Muscle of leg (tissue), 16 donors: ENCODE data around the gene ANAPC4. TPM values are rescaled to one million over a fixed set of nuclear protein-coding genes. Genes with fewer than 3 reads are reported as not detected.
"Not testable (repeated sequence)": the region's sequence is repeated elsewhere in the genome, so short reads cannot be mapped to it uniquely, and the experiment has no call there.

Experiments used
- DNase-seq: peaks from one replicate; pipeline ENCODE4 v3.0.0; 2013
- H3K27ac ChIP-seq: one replicate; pipeline ENCODE4 v1.5.1; 2013; ENCODE audit warnings: mild to moderate bottlenecking, low read length, control low read depth
- H3K27me3 ChIP-seq: one replicate; pipeline ENCODE4 v1.6.1; 2013; ENCODE audit warnings: low read length; ENCODE audit not compliant: control insufficient read depth, insufficient read depth
- H3K36me3 ChIP-seq: one replicate; pipeline ENCODE4 v1.6.1; 2013; ENCODE audit warnings: low read length; ENCODE audit not compliant: control insufficient read depth, insufficient read depth
- H3K4me1 ChIP-seq: one replicate; pipeline ENCODE4 v1.6.1; 2013; ENCODE audit warnings: low read length; ENCODE audit not compliant: control insufficient read depth, insufficient read depth
- H3K4me3 ChIP-seq: one replicate; pipeline ENCODE4 v1.5.1; 2013; ENCODE audit warnings: low read length, control low read depth
- H3K9me3 ChIP-seq: replicated peaks from 2 replicates; pipeline ENCODE4 v1.6.1; 2013; ENCODE audit warnings: low read depth, low read length; ENCODE audit not compliant: control insufficient read depth
- WGBS: methylation state at CpG from one replicate; pipeline ENCODE4 v1.1.5; 2013; ENCODE audit warnings: missing lambda C conversion rate; ENCODE audit not compliant: insufficient coverage; 5-methylcytosine and 5-hydroxymethylcytosine counted together
- long read RNA-seq, 11 donors: transcript quantifications; one replicate each; lab custom pipeline, GENCODE V29; 2026
- polyA plus RNA-seq, 8 donors: library from polyadenylated mRNA; unstranded; fragments of 120-200 nt; gene quantifications; one replicate each; pipeline versions ENCODE4 v1.2.1 to v1.2.3, GENCODE V29; 2013; ENCODE audit warnings: inconsistent platforms in 1 of 8, low replicate concordance in 1 of 8; ENCODE audit not compliant: insufficient read length in 8 of 8, insufficient read depth in 1 of 8
- total RNA-seq: library from RNA; stranded (reverse); fragments of 120-200 nt; gene quantifications from one replicate; pipeline ENCODE4 v1.2.4, GENCODE V29; 2013

Gene ANAPC4
- total RNA-seq = 22.7 TPM
- polyA plus RNA-seq = 10 to 100 TPM; 17.2 to 32.6 (median 22.9) TPM
- long read RNA-seq, donor 1, partial matches to known transcripts = 0 of 2 reads
- long read RNA-seq, donor 1, other reads (novel, unspliced or antisense) = 0 of 2 reads
- long read RNA-seq, donor 2 = 0 reads
- long read RNA-seq, donor 3, partial matches to known transcripts = 13 of 15 reads
- long read RNA-seq, donor 3, other reads (novel, unspliced or antisense) = 0 of 15 reads
- long read RNA-seq, donor 4 = 0 reads
- long read RNA-seq, donor 5, partial matches to known transcripts = 16 of 18 reads
- long read RNA-seq, donor 5, other reads (novel, unspliced or antisense) = 0 of 18 reads
- long read RNA-seq, donor 6, partial matches to known transcripts = 27 of 28 reads
- long read RNA-seq, donor 6, other reads (novel, unspliced or antisense) = 0 of 28 reads
- long read RNA-seq, donor 7, partial matches to known transcripts = 16 of 17 reads
- long read RNA-seq, donor 7, other reads (novel, unspliced or antisense) = 0 of 17 reads
- long read RNA-seq, donor 8, partial matches to known transcripts = 6 of 6 reads
- long read RNA-seq, donor 8, other reads (novel, unspliced or antisense) = 0 of 6 reads
- long read RNA-seq, donor 9, partial matches to known transcripts = 12 of 12 reads
- long read RNA-seq, donor 9, other reads (novel, unspliced or antisense) = 0 of 12 reads
- long read RNA-seq, donor 10, partial matches to known transcripts = 13 of 13 reads
- long read RNA-seq, donor 10, other reads (novel, unspliced or antisense) = 0 of 13 reads
- long read RNA-seq, donor 11, partial matches to known transcripts = 10 of 11 reads
- long read RNA-seq, donor 11, other reads (novel, unspliced or antisense) = 0 of 11 reads

DNA sequence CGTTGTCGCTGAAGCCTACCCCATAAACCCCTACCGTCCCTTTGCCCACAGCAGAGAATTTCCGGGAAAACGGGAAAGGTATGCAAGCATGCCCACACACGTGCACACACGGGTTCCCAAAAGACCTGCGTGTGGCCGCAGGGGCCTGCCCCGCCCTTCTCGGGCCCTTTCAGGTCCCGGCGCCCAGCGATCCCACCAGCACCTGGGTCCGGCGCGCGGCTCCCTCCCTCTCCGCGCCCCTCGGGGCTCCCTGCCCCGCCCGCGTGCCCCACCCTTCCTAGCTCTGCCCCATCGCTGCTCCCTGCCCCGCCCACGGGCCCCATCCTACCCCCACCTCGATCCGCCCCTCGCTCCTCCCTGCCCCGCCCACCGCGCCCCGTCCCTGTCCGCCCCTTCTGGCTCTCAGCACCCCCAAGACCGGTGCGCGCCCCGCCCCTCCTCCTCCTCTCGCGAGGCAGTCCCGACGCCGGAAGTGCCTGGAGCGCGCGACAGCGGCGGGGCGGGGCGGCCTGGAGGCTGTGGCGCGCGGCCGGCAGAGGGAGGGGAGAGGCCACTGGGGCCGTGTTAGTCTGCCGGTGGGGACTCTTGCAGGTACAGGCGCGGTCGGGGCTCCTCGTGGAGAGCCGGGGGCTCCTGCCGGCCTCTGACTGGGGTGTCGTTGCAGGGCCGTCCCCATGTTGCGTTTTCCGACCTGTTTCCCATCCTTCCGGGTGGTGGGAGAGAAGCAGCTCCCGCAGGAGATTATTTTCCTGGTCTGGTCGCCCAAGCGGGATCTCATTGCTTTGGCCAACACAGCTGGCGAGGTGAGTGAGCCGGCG is at the start of gene ANAPC4:
ANAPC4 (plus strand) TSS at position 510 of the 818 bp plus-strand sequence; CDS start at position 675, 165 bp downstream.
- Histone ChIP-seq H3K36me3 (peaks cover 9% of the 10 kb centered on the region), H3K4me1 (peaks cover 8% of the 10 kb centered on the region), H3K4me3 (peak within 1 kb of the TSS; percentile 92), H3K9me3 (no peaks in the 10 kb centered on the region), H3K27me3 (no peaks in the 10 kb centered on the region), H3K27ac (no peak within 1 kb of the TSS)
- peak; percentile 95 for DNase-seq
- WGBS = under 1% methylated on average over 54 of the region's 74 CpGs

DNA sequence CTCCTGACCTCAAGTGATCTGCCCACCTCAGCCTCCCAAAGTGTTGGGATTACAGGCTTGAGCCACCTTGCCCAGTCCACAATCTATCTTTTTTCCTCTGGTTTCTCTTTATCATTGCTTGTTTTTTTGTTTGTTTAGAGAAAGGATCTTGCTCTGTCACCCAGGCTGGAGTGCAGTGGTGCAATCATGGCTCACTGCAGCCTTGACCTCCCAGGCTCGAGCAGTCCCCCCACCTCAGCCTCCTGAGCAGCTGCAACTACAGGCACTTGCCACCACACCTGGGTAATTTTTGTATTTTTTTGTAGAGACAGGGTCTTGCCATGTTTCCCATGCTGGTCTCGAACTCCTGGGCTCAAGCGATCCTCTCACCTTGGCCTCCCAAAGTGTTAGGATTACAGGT is 48.6 kb upstream of the ANAPC4 start:
- not testable (repeated sequence) for H3K27me3 ChIP-seq, H3K4me3 ChIP-seq, H3K36me3 ChIP-seq, H3K9me3 ChIP-seq, H3K27ac ChIP-seq, H3K4me1 ChIP-seq, DNase-seq
- 94% methylated on average over 2 of the region's 3 CpGs for WGBS

DNA sequence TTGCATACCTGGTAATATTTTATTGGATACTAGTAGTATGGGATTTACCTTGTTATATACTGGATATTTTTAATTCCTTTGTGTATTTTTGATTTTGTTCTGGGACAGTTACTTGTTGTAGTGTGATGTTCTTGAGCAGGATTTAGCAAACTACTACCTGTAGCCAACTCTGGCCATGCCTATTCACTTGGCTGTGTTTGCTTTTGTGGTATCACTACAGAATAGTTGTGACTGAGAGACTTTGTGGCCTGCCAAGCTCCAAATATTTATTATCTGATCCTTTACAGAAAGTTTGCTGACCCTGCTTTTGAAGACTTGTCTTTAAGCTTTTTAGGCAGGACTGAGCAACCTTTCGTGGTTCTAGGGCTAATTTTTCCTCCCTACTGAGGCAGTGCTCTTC is 46.7 kb upstream of the ANAPC4 start:
- H3K4me3 ChIP-seq = no peak overlapping the region
- no peak for DNase-seq
- no peak overlapping the region for H3K27ac ChIP-seq
- no peaks in the 10 kb centered on the region for H3K27me3 ChIP-seq
- no peaks in the 10 kb centered on the region for H3K9me3 ChIP-seq
- H3K4me1 ChIP-seq = no peaks in the 10 kb centered on the region
- peaks cover 4% of the 10 kb centered on the region for H3K36me3 ChIP-seq
- WGBS = no CpG with 5 or more reads among the region's 1 CpG

DNA sequence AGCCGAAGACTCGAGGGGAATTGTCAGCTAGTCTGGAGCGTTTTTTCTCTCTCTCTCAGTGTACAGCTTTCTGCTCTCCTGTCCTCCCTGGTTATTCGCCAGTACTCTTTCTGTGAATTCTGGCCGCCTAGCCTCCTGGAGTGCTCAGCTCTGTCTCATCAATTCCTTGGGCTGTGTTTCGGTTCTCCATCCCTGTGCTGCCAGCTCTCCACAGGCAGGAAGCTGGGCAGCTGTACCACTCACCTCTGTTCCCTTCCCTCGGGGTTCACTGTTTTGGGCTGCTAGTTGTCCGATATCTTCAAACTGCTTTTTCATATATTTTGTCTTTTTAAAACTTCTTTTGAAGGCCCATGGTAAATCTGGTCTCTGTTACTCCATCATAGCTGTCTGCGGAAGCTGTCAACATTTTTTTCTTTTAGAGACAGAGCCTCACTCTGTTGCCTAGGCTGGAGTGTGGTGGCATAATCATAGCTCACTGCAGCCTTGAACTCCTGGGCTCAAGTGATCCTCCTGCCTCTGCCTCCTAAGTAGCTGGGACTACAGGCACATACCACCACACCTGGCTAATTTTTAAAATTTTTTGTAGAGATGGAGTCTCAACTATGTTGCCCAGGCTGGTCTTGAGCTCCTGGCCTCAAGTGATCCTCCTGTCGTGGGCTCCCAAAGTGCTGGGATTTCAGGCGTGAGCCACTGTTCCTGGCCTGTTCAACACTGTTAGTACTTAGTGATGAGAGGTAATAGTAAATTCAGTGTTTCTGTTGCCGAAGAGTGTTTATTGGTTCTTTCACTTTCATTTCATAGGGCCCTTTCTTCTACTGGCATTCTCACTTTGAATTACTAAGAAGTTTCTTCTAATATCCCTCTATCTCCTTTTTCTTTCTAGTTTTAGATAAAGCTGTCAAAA is 45.9 kb upstream of the ANAPC4 start:
- no peak overlapping the region for H3K27ac ChIP-seq
- 58% methylated on average over 8 of the region's 12 CpGs for WGBS

GRCh38 chr4:25343671-25344070 is 33.4 kb upstream of the ANAPC4 start:
- no CpG with 5 or more reads among the region's 2 CpGs for WGBS
- H3K4me3 ChIP-seq = no peak overlapping the region
- no peaks in the 10 kb centered on the region for H3K4me1 ChIP-seq
- H3K9me3 ChIP-seq = no peaks in the 10 kb centered on the region
- no peaks in the 10 kb centered on the region for H3K27me3 ChIP-seq
- H3K36me3 ChIP-seq = no peaks in the 10 kb centered on the region
- H3K27ac ChIP-seq = no peak overlapping the region
- no peak for DNase-seq

More for the DNA sequence above, 45.9 kb upstream of the ANAPC4 start:
- Histone ChIP-seq H3K36me3 (peaks cover 7% of the 10 kb centered on the region), H3K4me1 (no peaks in the 10 kb centered on the region), H3K9me3 (no peaks in the 10 kb centered on the region), H3K27me3 (no peaks in the 10 kb centered on the region), H3K4me3 (no peak overlapping the region)
- peak; percentile 38 for DNase-seq

DNA sequence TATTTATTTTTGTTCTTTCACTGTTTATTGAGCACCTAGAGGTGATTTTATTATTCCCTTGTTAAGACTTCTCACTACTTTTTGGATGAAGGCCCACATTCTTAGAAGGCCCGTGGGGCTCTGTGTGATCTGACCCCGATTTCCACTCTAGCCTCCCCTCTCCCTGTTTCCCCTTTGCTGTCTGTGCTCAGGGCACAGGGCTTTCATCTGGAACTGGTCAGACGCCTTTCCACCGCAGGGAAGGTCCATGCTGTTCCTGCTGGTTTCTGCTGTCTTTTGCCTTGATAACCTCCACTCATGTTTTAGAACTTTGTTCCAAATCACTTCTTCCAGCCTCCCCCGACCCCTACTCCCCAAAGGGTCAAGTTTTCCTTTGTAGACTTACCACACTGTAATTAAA is 31.3 kb upstream of the ANAPC4 start:
- 28% methylated on average over 4 of the region's 5 CpGs for whole genome bisulfite sequencing
- no peaks in the 10 kb centered on the region for H3K9me3 ChIP-seq

DNA sequence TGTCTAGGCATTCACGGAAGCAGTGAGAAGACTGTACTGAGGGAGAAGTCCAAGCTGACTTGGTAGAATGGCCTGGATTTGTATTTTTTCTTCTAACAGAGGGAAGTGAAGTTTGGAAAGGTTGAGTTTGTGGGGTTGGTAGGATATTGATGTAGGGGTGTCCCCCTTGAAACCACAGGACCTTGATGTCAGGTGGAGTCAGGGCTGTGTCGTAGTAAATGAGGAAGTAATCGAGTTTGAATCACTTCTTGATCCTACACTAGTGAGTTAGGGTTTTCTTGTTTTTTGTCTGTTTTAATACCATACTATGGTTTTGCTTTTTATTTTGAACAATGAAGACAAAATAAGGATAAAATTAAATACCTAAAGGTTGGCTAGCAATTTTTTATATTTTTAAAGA is 30.1 kb upstream of the ANAPC4 start:
- H3K27ac ChIP-seq = no peak overlapping the region

More for the DNA sequence above, 31.3 kb upstream of the ANAPC4 start:
- no peaks in the 10 kb centered on the region for H3K4me1 ChIP-seq
- no peaks in the 10 kb centered on the region for H3K36me3 ChIP-seq
- no peak overlapping the region for H3K4me3 ChIP-seq
- DNase-seq = no peak
- no peak overlapping the region for H3K27ac ChIP-seq
- H3K27me3 ChIP-seq = no peaks in the 10 kb centered on the region

DNA sequence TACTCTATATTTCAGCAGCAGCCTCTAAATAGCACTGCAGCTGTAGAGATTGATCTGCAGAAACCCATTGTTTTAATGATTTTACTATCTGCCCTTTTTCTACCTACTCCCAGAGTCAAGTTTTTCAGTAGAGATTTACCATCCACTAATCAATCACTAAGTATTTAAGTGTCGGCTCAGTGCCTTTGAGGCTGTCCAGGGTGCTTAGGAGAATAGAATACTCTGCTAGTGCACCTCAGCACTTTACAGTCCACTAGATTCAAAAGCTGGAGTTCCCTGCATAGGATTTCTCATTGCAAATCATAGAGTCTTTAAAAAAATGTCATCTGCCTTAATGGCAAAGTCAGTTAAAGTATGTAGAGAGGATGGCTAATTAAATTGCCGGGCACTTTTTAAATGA is 29.6 kb upstream of the ANAPC4 start:
- DNase-seq = no peak
- Histone ChIP-seq H3K9me3 (no peaks in the 10 kb centered on the region), H3K4me1 (no peaks in the 10 kb centered on the region), H3K27ac (no peak overlapping the region), H3K27me3 (no peaks in the 10 kb centered on the region), H3K4me3 (no peak overlapping the region), H3K36me3 (peaks cover 4% of the 10 kb centered on the region)
- no CpG with 5 or more reads among the region's 2 CpGs for WGBS

More for the DNA sequence above, 30.1 kb upstream of the ANAPC4 start:
- H3K4me3 ChIP-seq = no peak overlapping the region
- no peaks in the 10 kb centered on the region for H3K27me3 ChIP-seq
- 86% methylated on average over 1 of the region's 3 CpGs for WGBS
- no peak for DNase-seq
- peaks cover 2% of the 10 kb centered on the region for H3K36me3 ChIP-seq
- H3K9me3 ChIP-seq = no peaks in the 10 kb centered on the region
- H3K4me1 ChIP-seq = no peaks in the 10 kb centered on the region

- no peak overlapping the region for H3K4me3 ChIP-seq
- no peaks in the 10 kb centered on the region for H3K27me3 ChIP-seq
- H3K36me3 ChIP-seq = peaks cover 4% of the 10 kb centered on the region
- H3K4me1 ChIP-seq = no peaks in the 10 kb centered on the region
- WGBS = no CpG with 5 or more reads among the region's 2 CpGs
- no peak overlapping the region for H3K27ac ChIP-seq
- no peaks in the 10 kb centered on the region for H3K9me3 ChIP-seq
- no peak for DNase-seq
These were observed 29.1 kb upstream of the ANAPC4 start for GRCh38 chr4:25347971-25348370.
